OCI-LY3 (cell line): ENCODE results near the gene CAMK1D.
A peak's percentile ranks its signal among the peaks of the same experiment; 100 is the strongest.

ENCODE experiments used
- H2AFZ ChIP-seq: fragments of 200-600, 300-600 bp; shearing (Covaris generic); 2 replicates; pipeline ENCODE4 v1.6.0; 2014; ENCODE audit warnings: antibody characterized with exemption, low read depth, low read length
- H3K27ac ChIP-seq: fragments of 200-600, 300-600 bp; sonication (generic); 2 replicates; pipeline ENCODE4 v1.5.1; 2014; ENCODE audit warnings: mild to moderate bottlenecking, low read length, moderate library complexity, mixed read lengths
- H3K27me3 ChIP-seq: fragments of 200-600, 300-600 bp; sonication (generic); 2 replicates; pipeline ENCODE4 v1.6.1; 2014; ENCODE audit warnings: low read depth, low read length, mixed read lengths
- H3K36me3 ChIP-seq: fragments of 200-600, 300-600 bp; sonication (generic); replicated peaks from 2 replicates; pipeline ENCODE3; 2014; ENCODE audit warnings: low read depth, low read length, mixed read lengths
- H3K4me1 ChIP-seq: fragments of 300-600, 200-600 bp; sonication (generic); 2 replicates; pipeline ENCODE4 v1.6.1; 2014; ENCODE audit warnings: low read length, mixed read lengths
- H3K4me2 ChIP-seq: fragments of 200-600, 300-600 bp; sonication (generic); 2 replicates; pipeline ENCODE4 v1.6.1; 2014; ENCODE audit warnings: low read length, mixed read lengths
- H3K4me3 ChIP-seq: fragments of 300-600, 200-600 bp; sonication (generic); 2 replicates; pipeline ENCODE4 v1.5.1; 2014; ENCODE audit warnings: antibody characterized with exemption, mild to moderate bottlenecking, low read length, moderate library complexity
- H3K79me2 ChIP-seq: fragments of 300-600, 200-600 bp; shearing (Covaris generic); 2 replicates; pipeline ENCODE4 v1.6.1; 2014; ENCODE audit warnings: mild to moderate bottlenecking, low read length, mixed read lengths
- H3K9ac ChIP-seq: fragments of 300-600, 200-600 bp; shearing (Covaris generic); 2 replicates; pipeline ENCODE4 v1.6.0; 2014; ENCODE audit warnings: mild to moderate bottlenecking, low read length, moderate library complexity
- H3K9me3 ChIP-seq: fragments of 200-600, 300-600 bp; shearing (Covaris generic); 2 replicates; pipeline ENCODE4 v1.6.1; 2014; ENCODE audit warnings: low read length, mixed read lengths; ENCODE audit not compliant: insufficient read depth
- H4K20me1 ChIP-seq: fragments of 200-600, 300-600 bp; sonication (generic); 2 replicates; pipeline ENCODE4 v1.6.1; 2016; ENCODE audit warnings: low read length, mixed read lengths; ENCODE audit not compliant: insufficient read depth
- CTCF ChIP-seq: fragments of 200-600, 300-600 bp; sonication (generic); IDR thresholded peaks from 2 replicates; pipeline ENCODE4 v1.5.1; 2014; ENCODE audit warnings: antibody characterized with exemption, low read length, low read depth
- EZH2phosphoT487 ChIP-seq: fragments of 200-600 bp; shearing (Covaris generic); IDR thresholded peaks from 2 replicates; pipeline ENCODE4 v1.6.1; 2018; ENCODE audit warnings: antibody characterized with exemption, mixed run types, low read depth

The CAMK1D gene

GRCh38 chr10:12603766-12604470 is 254.6 kb downstream of the CAMK1D start:
- H4K20me1 ChIP-seq, result peaks cover 25% of the 10 kb centered on the region
- peaks cover 28% of the 10 kb centered on the region for H3K79me2 ChIP-seq
- no peak overlapping the region for H2AFZ ChIP-seq
- H3K27ac ChIP-seq, result no peak overlapping the region
- H3K4me2 ChIP-seq, result no peak overlapping the region
- TF ChIP-seq EZH2phosphoT487 (no peak), CTCF (no peak)
- H3K4me1 ChIP-seq, result peaks cover 22% of the 10 kb centered on the region
- no peaks in the 10 kb centered on the region for H3K9me3 ChIP-seq
- no peaks in the 10 kb centered on the region for H3K27me3 ChIP-seq
- H3K9ac ChIP-seq, result no peak overlapping the region
- H3K36me3 ChIP-seq, result no peaks in the 10 kb centered on the region
- no peak overlapping the region for H3K4me3 ChIP-seq

- Histone ChIP-seq H4K20me1 (peaks cover 32% of the 10 kb centered on the region), H3K27me3 (no peaks in the 10 kb centered on the region), H2AFZ (no peak overlapping the region), H3K9ac (peak overlapping the region; percentile 29; the same call in 1 of the 2 replicates), H3K4me3 (peak overlapping the region; percentile 77), H3K27ac (peak overlapping the region; percentile 34), H3K79me2 (peaks cover 26% of the 10 kb centered on the region), H3K9me3 (no peaks in the 10 kb centered on the region), H3K36me3 (no peaks in the 10 kb centered on the region), H3K4me2 (peak overlapping the region; percentile 92), H3K4me1 (peaks cover 22% of the 10 kb centered on the region)
- TF ChIP-seq EZH2phosphoT487, result no peak
Measured at GRCh38 chr10:12605580-12606405, 256.4 kb downstream of the CAMK1D start.

- Histone ChIP-seq H3K36me3 (no peaks in the 10 kb centered on the region), H3K27ac (no peak overlapping the region), H3K9ac (peak overlapping the region; percentile 29; the same call in 1 of the 2 replicates), H3K4me2 (peak overlapping the region; percentile 92), H3K79me2 (peaks cover 26% of the 10 kb centered on the region; the same call in 1 of the 2 replicates), H3K27me3 (no peaks in the 10 kb centered on the region), H4K20me1 (peaks cover 32% of the 10 kb centered on the region), H3K4me3 (peak overlapping the region; percentile 77), H3K4me1 (peaks cover 22% of the 10 kb centered on the region), H3K9me3 (no peaks in the 10 kb centered on the region), H2AFZ (no peak overlapping the region)
- TF ChIP-seq EZH2phosphoT487, result no peak
- no peak for TF ChIP-seq CTCF
Measured at GRCh38 chr10:12606461-12606860, 257.1 kb downstream of the CAMK1D start.

GRCh38 chr10:12608761-12609160 is 259.4 kb downstream of the CAMK1D start:
- Histone ChIP-seq H3K36me3 (no peaks in the 10 kb centered on the region), H3K79me2 (peaks cover 23% of the 10 kb centered on the region; the same call in 1 of the 2 replicates), H3K9me3 (no peaks in the 10 kb centered on the region), H4K20me1 (peaks cover 32% of the 10 kb centered on the region), H3K27me3 (no peaks in the 10 kb centered on the region), H3K9ac (no peak overlapping the region), H2AFZ (no peak overlapping the region), H3K4me3 (no peak overlapping the region), H3K4me2 (no peak overlapping the region), H3K27ac (no peak overlapping the region), H3K4me1 (peaks cover 22% of the 10 kb centered on the region)
- TF ChIP-seq CTCF (no peak), EZH2phosphoT487 (no peak)
